Stimulated activated CD4-positive, alpha-beta T cell treated with anti-CD3 and anti-CD28 coated beads, Interleukin-12 subunit alpha, Interleukin-12 subunit beta, amount 100 ng/mL, for 4 hours (primary cell): ENCODE data around the gene HES4.
"Not testable (repeated sequence)": the region's sequence is repeated elsewhere in the genome, so short reads cannot be mapped to it uniquely, and the experiment has no call there.

Experiments
- DNase-seq: peaks from one replicate; pipeline ENCODE4 v3.0.0-alpha.2; 2020

Gene HES4

DNA sequence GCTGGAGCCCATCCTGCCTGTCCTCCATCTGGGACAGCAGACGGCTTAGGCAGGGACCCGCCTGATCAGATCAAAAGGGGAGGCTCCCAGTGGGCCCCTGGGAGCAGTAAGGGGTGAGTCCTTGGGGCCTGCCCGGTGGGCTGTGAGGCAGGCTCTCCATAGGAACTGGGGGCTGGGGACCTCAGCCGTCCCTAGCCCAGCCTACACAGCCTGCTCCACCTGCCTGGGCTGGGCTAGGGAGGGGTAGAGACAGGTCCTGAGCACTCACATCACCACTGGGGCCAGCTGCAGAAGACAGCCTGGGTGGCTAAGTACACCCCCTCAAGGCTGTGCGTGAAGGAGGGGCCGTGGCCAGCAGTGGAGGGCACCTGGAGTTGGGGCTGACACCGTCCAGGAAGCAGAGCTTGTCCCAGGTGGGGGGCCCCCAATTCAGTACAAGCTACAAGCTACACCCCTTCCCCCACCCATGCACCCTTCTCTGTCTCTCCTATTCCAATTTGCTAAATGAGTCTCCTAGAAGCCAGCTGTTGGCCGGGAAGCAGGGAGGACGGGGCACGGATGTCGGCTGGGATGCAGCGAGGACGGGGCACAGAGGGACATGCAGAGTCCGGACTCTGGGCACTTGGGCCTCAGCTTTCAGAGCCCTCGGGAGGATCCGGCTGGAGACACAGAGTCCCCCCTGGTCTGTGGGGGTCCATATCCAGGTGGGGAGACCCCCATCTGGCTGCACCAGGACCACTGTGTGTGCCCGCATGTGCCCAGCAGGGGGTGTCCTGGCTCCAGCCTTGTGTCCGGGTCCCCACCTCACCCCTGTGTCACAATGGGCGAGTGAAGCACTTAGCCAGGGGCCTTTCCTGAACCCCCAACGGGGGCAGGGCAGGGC, 15.1 kb upstream of the HES4 start:
- no peak for DNase-seq

DNA sequence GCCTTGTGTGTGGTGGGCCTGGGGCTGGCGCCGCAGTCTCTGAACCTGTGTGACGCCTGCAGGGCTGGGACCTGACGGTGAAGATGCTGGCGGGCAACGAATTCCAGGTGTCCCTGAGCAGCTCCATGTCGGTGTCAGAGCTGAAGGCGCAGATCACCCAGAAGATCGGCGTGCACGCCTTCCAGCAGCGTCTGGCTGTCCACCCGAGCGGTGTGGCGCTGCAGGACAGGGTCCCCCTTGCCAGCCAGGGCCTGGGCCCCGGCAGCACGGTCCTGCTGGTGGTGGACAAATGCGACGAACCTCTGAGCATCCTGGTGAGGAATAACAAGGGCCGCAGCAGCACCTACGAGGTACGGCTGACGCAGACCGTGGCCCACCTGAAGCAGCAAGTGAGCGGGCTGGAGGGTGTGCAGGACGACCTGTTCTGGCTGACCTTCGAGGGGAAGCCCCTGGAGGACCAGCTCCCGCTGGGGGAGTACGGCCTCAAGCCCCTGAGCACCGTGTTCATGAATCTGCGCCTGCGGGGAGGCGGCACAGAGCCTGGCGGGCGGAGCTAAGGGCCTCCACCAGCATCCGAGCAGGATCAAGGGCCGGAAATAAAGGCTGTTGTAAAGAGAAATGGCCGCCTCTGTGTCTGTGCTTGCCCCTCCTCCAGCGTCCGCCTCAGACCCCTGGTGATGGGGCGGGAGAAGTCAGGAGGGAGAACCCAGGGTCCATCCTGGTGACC, 14.2 kb upstream of the HES4 start:
- DNase-seq: peak; percentile 28

DNA sequence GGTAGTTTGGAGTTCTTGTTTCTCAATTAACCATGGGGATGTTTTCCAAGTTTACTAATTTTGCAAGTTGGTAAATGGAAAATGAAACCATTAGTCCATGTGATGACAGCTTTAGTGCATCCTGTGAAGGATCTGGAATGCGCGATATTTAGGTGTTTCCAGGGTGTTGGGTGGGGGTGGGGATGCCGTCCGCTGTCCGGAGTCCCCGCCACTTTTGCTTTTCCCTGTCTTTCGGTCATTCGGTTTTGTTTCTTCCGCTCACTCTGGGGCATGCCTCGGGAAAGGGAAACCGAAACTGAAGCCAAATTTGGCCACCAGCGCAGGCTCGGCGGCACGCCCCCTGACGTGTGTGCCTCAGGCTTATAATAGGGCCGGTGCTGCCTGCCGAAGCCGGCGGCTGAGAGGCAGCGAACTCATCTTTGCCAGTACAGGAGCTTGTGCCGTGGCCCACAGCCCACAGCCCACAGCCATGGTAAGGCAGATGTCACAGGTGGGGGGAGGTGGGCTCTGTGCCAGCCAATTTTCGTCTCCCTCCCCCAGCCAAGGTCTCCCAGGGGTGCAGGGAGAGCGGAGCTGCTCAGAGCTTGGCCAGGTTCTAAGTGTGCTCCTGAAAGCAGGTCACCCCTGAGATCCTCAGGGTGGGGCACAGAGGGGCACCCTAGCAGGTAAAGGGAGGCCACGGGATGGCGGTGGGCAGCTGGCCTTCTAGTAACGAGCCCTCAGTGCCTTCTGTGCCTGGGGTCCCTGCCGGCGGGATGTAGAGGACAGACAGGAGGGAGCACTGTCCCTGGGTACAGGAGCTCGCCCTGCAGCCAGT, 13.4 kb upstream of the HES4 start, which contains the start of gene ISG15:
ISG15 (plus strand) TSS at position 393 of the 817 bp plus-strand sequence; CDS start at position 470, 77 bp downstream.
- peak; percentile 73 for DNase-seq

DNA sequence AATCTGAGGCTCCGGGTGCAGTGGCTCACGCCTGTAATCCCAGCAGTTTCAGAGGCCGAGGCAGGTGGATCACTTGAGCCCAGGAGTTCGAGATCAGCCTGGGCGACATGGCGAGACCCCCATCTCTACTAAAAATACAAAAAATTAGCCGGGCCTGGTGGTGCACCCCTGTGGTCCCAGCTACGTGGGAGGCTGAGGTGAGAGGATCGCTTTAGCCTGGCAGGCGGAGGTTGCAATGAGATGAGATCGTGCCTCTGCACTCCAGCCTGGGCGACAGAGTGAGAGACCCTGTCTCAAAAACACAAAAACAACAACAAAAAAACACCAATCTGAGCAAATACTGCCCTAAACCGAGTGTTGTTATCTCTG, 12.8 kb upstream of the HES4 start:
- DNase-seq: not testable (repeated sequence)

DNA sequence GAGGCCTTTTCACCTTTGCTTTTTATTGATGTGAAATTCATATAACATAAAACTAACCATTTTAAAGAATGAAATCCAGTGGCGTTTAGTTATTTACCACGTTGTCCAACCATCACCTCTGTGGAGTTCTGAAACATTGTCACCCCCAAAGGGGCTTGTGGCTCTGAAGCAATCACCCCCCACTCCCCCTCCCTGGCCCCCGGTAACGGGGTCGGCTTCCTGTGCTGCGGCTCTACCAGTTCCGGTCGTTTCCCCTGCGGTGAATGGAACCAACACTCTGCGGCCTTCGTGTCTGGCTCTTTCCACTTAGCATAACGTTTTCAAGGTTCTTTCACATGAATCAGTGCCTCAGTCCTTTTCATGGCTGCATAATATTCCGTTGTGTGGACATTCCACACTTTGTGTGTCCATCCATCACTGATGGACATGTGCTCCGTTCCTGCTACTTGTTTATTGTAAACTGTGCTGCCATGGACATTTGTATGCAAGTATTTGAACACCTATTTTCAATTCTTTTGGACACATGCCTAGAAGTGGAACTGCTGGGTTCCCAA, 11.6 kb upstream of the HES4 start:
- no peak for DNase-seq

DNA sequence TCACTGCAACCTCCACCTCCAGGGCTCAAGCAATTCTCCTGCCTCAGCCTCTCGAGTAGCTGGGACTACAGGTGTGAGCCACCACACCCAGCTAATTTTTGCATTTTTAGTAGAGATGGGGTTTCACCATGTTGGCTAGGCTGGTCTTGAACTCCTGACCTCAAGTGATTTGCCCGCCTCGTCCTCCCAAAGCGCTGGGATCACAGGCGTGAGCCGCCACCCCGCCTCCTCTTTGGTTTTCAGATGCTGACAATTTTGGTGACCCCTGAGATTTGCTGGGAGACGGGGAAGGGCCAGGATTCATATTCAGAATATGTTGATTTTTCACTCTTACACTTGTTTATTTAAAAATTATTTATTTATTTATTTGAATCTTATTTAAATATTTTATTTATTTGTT, 10.2 kb upstream of the HES4 start:
- not testable (repeated sequence) for DNase-seq

DNA sequence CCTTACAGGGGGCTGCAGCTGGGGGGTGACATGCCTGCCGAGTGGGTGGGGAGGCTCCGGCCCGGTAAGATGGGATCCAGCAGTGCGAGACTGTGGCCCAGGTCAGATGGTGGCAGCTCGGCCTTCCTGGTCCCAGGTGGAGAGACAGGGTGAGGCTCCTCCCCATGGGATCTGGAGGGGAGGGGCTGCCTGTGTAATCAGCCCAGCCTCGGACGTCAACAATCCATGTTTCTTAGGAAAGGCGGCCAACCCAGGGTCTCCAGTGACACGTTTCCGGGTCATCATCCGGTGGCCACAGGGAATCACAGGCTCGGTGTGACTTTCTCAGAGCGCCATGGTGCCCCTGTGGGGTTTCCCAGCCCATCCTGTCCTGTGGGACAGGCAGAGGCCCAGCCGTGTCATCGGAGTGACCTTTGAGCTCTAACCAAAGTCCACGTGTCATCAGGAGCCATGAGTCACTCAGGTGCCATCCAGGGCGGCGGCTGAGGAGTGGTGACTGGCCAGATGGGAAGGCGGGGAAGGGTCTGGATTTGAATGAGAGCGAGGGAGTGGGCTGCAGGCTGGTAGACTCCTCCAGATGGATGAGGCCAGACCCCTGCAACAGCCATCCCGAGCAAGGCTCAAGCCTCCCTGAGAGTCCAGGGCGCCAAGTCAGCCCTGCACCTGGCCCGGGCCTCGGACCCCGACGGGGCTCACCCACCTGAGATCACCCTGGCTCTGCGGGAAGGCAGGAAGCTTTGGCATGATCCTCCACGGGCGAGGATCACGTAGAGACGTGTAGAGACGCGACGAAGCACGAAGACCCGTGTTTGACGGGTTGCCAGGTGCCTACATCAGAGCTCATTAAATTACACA, 6.6 kb upstream of the HES4 start:
- DNase-seq: no peak

DNA sequence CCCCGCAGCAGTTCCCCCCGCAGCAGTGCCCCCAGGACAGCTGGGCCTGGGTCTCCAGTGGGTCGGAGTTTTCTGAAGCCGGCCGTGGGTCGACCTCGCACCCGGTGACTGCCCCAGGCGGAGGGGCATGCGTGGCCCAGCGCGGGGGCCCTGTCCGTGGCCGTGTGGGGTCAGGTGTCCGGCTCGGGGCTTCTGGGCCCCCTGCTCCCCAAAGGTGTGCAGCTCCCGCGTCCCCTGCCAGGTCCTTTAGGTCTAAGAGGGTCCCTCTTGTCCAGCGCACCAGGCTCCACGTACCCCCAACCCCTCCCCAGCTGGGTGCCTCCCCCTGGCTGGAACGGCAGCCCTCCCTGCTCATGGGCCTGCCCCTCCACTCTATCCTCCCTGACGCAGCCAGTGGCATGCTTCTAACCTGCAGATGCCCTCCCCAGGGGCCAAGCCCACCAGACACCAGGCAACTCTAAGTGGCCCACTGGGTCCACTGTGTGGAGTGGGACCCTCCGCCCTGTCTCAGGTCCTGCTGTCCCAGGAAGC, 5.9 kb upstream of the HES4 start:
- DNase-seq: no peak

DNA sequence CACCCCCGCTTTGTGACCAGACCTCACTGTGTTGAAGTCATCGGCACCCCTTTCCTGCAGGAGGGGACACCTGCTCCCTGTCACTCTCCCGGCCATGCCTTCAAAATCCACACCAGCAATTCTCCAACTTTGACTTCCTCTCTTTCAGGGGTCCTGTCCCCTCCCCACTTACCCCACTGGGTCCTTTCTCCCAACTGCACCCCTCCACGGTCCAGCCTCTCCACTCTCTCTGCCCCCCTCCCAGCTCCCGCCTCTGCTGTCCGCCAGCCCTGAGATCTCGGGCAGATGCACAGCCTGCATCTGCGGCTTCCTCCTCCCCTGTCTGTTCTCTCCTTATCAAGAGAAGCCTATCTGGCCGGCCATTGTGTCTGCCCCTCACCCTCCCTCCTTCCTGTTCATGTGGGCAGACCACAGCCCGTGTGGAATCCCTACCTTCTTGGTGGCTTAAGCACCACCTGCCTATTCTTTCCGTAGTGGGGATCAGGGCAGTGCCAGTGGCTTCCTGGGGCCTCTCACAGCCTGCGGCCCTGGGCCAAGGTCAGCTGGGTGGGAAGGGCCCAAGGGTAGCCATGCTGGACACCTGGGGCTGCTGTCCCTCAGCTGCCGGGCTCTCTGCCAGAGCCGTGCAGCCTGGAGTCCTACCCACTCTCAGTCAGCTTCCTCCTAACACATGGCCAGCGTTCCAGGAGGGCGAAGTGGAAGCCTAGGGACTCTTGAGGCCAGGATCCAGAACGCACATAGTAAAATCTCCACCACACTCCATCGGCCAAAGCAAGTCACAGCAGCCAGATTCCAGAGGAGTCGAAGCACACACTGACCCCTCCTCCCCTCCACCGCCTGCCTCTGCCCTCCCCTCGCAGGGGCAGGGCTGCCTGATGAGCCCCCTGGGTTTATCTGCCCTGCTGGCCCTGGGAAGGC, 5.1 kb upstream of the HES4 start:
- DNase-seq: no peak

DNA sequence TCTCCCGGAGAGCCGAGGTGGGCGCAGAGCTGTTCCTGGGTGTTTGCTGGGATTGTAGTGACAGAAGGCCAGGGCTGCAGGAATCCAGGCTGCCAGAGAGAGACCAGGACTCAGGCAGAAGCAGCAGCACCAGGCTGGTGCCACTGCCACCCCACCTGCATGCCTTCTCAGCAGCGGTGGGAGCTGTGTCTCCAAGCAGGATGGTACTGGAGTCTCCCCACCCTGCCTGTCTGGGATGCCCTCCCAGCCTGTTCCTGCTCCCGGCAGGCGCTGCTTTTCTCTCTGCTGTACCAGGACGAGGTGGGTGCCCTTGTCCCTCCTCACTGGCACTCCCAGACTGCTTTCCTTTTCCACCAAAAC, 4.5 kb upstream of the HES4 start:
- DNase-seq: no peak

DNA sequence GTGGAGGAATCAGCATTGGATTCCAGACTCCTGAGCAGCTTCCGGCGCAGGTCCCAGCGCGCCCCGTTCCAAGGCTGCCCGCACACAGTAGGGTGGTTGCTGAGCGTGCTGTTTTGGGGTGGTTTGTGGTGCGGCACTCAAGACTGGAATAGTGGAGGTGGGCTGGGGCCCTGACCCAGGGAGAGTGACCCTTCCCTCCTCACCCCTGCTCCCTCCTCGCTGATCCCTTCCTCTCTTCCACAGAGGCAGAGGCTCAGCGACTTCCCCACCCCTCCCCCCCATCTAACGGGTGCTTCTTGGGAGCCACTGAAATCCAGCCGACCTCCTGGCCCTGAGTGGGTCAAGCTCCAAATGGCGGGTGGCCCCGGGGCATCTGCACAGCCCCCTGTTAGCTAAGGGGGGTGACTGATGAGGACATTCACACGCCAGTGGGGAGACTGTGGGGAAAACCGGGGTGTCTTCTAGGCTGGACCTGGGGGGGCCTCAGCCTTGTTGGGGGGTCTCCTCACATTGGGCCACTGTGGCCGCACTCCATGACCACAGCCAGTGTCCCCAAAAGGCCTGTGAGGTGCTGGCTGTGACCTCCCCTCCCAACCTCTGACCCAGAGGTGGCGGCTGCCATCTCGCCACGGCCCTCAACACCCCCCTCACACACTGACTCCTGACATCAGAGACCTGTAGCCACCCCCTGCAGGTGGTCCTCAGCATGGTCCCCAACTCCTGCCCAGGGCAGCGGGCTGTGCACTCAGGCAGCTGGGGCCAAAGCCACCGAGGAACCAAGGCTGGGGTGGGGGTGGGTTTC, 3.9 kb upstream of the HES4 start:
- no peak for DNase-seq

DNA sequence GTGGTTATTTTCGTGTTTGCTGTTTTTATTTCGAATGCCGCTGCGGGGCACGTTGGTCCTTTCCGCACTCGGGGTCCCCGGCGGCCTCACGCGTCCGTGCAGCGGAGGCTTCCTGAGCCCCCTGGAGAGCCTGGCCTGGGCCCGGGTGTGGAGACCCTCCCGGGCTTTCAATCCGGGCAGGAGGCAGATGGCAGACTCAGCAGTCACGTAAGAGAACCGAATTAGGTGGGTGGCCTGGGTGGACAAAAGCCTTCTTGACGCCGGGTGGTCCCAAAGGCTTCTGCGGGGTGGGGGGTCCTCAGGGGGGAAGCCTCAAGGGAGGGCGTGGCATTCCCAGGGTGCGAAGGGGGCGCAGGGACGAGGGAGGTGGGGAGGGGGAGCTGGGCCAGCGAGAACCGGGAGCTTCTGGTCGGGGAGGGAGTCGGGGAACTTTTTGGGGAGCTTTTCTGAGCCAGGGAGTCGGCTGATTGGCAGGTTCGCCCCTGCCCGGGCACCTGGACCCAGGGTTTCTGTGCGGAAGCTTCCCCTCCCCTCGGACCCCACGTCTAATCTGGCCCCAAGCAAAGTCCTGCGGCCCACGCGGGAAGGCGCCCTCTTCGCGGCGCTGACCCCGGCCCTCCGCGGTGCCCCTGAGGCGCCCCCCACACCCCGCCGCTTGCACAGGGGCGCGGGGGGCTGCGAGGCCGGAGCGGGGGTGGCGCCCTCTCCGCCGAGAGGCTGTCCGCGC, 1.3 kb upstream of the HES4 start:
- DNase-seq: no peak

DNA sequence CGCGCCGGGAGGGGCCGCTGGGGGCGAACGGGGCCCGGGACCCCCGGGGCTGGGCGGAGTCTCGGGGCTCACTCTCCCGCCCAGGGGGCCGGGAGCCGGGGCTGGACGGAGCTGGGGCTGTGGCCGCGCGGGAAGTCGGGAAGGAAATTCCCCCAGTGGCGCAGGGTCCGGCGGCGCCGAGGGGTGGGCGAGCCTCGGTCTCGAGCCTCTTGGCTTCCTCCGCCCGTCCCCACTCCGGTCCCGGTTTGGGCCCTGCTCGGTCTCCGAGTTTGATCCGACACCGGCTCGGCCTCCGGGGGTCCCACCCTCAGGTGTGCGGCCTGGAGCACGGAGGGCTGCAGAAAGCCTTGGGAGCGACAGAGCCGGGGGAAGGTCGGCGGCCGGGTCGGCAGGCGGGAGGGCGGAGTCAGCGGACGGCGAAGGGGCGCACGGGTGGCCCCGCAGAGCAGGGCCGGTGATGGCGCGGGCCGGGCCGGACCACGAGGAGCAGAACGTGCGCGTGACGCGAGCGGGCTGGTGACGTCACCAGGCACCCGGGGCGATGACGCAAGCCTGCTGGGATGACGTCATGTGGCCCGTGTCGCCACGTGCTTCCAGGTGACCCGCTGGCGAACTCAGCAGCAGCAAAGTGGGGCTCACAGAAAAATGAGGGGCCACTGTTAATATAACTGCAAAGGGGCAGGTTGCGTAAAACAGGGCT, 610 bp upstream of the HES4 start:
- peak; percentile 61 for DNase-seq

DNA sequence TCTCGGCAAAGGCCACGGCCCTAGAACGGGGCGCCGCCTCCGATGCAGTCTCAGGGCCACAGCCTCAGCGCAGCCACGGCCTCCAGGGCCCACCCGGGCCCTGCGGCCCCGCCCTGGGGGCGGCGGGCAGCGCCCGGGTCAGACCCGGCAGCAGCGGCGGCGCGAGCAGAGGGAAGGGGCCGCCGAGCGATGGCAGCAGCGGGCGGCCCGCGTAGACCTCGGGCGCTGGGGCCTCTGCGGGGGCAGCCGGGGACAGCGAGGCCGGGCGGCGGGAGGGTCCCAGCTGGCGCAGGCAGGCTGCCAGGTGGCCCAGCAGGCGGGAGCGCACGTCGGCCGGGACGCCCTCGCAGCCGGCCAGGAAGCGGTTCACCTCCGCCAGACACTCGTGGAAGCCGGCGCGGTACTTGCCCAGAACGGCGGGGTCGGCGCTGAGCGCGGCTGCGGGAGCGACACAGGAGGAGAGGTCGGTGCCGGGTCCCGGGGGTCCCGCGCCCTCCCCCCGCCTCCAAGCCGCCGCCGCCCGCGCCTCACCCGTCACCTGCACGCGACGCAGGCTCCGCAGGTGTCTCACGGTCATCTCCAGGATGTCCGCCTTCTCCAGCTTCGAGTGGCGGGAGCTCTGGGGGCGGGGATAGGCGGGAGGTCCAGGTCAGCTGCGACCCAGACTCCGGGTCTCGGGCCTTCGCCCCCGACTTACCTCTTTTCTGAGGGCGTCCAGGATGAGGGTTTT, 737 bp downstream of the HES4 start:
- DNase-seq: no peak

DNA sequence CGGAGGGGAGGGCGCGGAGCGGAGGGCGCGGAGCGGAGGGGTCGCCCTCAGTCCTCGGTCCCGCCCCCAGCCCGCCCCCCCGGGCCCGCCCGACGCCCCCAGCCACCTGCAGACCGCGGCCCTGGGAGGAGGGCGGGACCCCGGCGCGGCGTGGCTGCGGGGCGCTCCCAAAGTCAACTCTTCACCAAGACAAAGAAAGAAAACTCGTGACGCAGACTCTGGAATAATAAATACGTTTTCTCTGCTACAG, 1.2 kb downstream of the HES4 start:
- DNase-seq: no peak

DNA sequence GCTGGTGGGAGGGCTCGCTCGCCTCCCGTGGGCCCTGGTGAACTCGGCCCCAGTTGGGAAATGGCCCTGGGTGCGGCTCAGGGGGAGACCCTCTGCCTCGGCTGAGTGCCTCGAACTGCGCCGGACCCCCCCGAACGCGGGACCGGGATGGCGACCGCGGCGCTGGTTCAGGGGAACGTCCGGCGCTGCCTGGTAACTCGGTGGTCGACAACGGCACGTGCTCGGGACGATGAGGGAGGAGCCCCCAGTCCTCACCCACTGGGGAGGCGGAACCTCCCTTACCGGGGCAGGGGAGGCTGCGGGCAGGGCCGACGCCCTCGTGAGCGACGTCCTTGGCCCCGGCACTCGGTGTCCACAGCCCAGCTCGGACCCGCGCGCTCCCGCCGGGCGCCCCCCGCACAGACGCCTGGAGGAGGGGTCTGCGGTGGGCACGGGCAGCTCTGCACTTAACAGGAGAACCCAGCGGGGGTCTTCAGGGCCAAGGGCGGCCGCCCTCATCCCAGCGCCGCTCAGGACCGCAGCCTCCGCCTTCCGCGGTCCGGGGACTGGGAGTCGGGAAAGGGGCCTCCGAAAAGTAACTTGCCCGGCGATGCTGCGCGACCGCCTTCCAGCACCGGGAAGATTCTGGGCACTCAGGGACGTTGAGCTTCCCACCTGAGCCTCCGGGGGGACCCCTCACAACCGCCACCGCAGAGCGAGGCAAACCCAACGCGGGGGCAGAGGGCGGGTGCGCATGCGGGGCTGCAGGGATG, 1.7 kb downstream of the HES4 start:
- no peak for DNase-seq

DNA sequence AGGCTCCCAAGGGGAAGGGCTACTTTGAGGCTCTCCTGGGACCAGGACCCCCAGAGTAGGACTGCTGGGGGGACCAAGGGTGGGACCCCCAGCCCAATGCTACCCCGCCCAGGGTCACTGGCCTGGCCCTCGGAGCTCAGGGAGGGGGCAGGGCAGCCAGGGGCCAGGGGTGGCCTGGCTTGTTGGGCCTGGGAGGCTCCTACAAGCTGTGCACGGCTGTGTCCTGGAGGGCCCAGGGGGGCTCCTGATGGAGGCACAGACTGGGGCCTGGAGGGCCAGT, 2.2 kb downstream of the HES4 start:
- DNase-seq: no peak
